ENCODE data around the gene BRMS1. TPM values are rescaled to one million over a fixed set of nuclear protein-coding genes. Genes with fewer than 3 reads are reported as not detected.
"Not testable (repeated sequence)": the region's sequence is repeated elsewhere in the genome, so short reads cannot be mapped to it uniquely, and the experiment has no call there.

The BRMS1 gene
- 15.1 TPM for total RNA-seq
- long read RNA-seq, transcript BRMS1-201 (10 exons, 1,445 nt) = major isoform, 19 of 23 reads
- long read RNA-seq, partial matches to known transcripts = 0 of 23 reads
- long read RNA-seq, other reads (novel, unspliced or antisense) = 2 of 23 reads

DNA sequence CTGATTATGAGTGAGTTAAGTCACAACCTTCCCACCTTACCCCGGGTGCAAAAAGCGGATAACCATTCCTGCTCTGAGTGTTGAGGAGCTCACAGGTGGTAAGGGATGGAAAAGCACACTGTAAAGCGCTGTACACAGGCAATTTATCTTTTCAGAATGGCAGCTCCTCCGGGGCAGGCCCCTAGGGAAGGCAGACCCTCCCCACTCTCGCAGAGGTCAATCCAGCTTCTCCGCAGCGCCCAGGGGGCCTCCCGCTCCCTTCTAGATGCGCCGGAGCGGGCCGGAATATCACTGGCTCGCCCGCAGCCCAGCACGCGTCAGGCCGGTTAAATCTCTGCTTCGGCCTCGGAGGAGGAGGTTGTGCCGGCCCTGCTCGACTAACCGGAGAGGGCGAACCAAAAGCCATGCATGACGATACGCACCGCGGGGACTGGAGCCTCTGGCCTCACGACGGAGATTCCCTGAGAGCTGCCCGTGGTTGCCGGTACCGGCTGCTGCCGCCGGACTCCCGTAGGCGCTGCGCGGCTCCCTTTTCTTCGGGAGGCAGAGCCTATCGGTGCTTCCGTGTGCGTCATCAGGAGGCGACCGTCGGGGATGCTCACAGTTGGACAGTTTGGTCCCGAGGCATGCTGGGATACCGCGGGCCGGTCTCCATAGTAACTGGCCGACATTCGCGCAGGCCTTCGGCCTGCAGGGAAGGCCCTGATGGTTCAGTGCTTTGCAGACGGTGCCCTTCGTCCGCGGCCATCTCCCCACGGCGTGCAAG, at the start of gene BRMS1:
TSS of gene BRMS1 (minus strand) at position 555 of the 766 bp plus-strand sequence. CDS start 2,870 bp downstream, outside the sequence.
- peak; percentile 100 for DNase-seq
- ATAC-seq (ENCODE audit: poor library complexity) = peak; percentile 90
- intact Hi-C loops (cut with DNase I) = no loop called here

DNA sequence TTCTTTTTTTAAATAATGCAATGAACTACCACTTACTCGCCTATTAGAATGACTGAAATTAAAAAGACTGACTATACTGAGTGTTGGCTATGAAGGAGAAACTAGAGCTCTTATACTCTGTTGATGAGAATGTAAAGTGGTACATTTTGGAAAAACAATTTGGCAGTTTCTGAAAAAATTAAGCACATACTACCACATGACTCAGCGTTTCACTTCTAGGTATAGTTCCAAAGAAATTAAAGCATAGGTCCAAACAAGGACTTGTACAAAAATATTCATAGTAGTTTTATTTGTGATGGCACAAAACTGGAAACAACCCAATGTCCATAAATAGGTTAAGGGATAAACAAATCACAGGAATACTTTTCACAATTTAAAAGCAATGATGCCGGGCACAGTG, 49.0 kb upstream of the BRMS1 start:
- intact Hi-C loops (cut with DNase I) = no loop called here
- DNase-seq = no peak
- no peak for ATAC-seq (ENCODE audit: poor library complexity)

DNA sequence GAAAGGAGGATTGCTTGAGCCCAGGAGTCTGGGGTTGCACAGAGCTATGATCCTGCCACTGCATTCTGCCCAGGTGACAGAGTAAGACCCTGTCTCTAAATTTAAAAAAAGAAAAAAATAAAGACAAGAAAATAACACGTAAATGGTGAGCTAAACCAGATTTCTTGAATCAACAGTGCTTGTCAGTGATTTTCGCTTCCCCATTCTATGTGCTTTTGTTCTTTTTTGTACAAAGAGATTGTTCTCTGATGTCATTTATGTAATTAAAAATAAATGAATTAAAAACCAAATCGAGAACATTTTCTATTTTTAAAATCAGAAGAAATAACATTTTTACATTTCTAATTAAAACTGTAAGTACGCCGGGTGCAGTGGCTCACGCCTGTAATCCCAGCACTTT, 46.4 kb upstream of the BRMS1 start:
- intact Hi-C loops (cut with DNase I) = no loop called here
- DNase-seq (no peak), ATAC-seq (ENCODE audit: poor library complexity) (no peak)

DNA sequence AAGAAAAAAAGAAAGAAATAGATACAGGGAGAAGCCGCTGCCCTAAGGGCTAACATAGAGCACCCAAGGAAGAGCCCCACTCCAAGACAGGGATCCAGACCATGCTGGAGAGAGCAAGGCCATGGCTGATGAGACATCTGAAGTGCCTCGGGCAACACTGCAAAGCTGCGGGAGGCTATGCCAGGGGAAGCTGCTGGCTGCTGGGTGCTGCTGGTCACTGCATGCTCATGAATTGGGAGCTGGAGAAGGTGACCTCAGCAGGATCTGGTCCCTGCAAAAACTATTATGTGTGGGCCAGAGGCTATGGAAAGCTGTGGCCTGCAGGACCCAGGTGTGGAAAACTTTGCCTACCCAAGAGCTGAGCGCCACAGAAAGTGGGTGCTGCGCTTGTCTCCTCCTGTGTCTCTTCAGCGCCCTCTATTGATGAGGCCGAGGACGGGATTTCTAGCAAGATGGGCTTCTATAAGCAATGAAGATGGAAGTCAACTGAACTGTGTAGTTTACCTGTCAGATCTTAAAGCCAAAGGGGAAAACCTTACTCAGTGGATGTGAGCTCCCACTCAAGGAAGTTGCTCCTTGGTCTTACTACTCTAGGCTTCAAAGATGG, 44.0 kb upstream of the BRMS1 start:
- ATAC-seq (ENCODE audit: poor library complexity) (peak; percentile 69), DNase-seq (peak; percentile 67)
- intact Hi-C loops (cut with DNase I) = loop anchor here (10.0 kb wide), 1 partner anchor 74 kb away; the partner anchor contains the start of gene CD248

GRCh38 chr11:66386171-66387069, 41.5 kb upstream of the BRMS1 start:
- peak; percentile 86 for ATAC-seq (ENCODE audit: poor library complexity)

GRCh38 chr11:66384316-66384715, 39.4 kb upstream of the BRMS1 start:
- not testable (repeated sequence) for ATAC-seq (ENCODE audit: poor library complexity); DNase-seq
- intact Hi-C loops (cut with DNase I) = loop anchor here (10.0 kb wide), 1 partner anchor 70 kb away; the partner anchor contains the start of gene CD248

More at GRCh38 chr11:66386171-66387069, 41.5 kb upstream of the BRMS1 start:
- intact Hi-C loops (cut with DNase I) = loop anchor here (10.0 kb wide), 1 partner anchor 72 kb away; the partner anchor contains the start of gene CD248
- peak; percentile 91 for DNase-seq

GRCh38 chr11:66380264-66380663, 35.4 kb upstream of the BRMS1 start:
- intact Hi-C loops (cut with DNase I) = loop anchor here (10.0 kb wide), 1 partner anchor 65 kb away; the partner anchor contains the start of gene CD248
- ATAC-seq (ENCODE audit: poor library complexity); DNase-seq: not testable (repeated sequence)

DNA sequence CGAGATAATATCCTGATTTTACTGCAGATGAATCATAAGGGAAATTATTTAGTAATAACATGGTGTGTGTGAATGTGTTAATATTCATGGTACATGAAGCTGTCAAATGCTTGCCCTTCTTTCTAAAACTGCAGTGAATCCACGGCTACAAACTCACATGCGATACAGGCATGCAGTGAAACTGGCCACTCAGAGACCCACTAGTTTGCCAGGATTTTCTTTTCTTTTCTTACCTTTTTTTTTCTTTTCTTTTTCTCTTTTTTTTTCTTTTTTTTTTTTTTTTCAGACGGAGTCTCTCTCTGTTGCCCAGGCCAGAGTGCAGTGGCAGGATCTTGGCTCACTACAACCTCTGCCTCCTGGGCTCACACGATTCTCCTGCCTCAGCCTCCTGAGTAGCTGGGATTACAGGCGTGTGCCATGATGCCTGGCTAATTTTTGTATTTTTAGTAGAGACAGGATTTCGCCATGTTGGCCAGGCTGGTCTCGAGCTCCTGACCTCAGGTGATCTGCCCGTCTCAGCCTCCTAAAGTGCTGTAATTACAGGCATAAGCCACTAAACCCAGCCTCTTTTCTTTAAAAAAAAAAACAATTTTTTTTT, 28.9 kb upstream of the BRMS1 start:
- ATAC-seq (ENCODE audit: poor library complexity); intact Hi-C loops (cut with DNase I): not testable (repeated sequence)

GRCh38 chr11:66373265-66373664, 28.4 kb upstream of the BRMS1 start:
- ATAC-seq (ENCODE audit: poor library complexity) (peak; percentile 69), DNase-seq (peak; percentile 49)
- intact Hi-C loops (cut with DNase I) = no loop called here

More for the DNA sequence above, 28.9 kb upstream of the BRMS1 start:
- DNase-seq = not testable (repeated sequence)

DNA sequence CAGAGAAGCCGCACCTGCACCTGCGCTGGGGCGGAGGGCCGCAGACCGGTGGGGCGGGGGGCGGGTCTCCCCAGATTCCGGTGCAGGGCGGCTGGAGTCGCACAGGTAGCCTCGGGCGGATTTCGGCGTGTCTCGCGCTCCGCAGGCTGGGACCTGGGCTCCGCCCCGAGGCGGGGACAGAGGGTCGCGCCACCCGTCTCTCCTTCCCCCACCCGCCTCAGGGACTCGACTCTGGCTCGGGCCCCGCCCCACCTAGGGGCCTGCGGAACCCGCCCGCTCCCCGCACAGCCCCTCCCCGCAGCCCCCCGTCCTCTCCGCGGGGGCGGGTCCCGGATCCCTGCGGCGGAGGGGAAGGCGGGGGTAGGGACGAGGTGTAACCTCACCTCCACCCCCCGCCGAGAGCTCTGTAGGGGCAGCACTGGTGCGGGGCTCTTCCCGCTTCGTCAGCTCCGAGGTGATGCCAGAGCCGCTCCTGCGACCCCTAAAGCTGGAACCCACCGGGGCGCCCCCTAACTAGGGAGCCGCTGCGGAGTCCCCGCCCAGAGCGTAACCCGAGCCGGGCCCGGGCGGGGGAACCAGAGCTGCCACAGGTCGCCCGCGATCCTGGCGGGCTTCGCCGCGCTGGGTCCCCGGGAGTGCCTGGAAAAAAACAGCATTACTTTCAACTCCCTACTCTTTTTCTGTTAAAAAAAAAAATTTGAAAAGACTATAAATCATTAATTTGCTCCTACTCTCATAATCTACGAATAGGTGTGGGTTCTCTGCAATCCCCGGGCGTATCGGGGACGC, 26.9 kb upstream of the BRMS1 start, which contains the start of gene SLC29A2:
TSS of gene SLC29A2 (minus strand) at position 134 of the 789 bp plus-strand sequence. CDS start 169 bp downstream, outside the sequence.
- DNase-seq = peak; percentile 83
- peak; percentile 78 for ATAC-seq (ENCODE audit: poor library complexity)
- intact Hi-C loops (cut with DNase I) = no loop called here

DNA sequence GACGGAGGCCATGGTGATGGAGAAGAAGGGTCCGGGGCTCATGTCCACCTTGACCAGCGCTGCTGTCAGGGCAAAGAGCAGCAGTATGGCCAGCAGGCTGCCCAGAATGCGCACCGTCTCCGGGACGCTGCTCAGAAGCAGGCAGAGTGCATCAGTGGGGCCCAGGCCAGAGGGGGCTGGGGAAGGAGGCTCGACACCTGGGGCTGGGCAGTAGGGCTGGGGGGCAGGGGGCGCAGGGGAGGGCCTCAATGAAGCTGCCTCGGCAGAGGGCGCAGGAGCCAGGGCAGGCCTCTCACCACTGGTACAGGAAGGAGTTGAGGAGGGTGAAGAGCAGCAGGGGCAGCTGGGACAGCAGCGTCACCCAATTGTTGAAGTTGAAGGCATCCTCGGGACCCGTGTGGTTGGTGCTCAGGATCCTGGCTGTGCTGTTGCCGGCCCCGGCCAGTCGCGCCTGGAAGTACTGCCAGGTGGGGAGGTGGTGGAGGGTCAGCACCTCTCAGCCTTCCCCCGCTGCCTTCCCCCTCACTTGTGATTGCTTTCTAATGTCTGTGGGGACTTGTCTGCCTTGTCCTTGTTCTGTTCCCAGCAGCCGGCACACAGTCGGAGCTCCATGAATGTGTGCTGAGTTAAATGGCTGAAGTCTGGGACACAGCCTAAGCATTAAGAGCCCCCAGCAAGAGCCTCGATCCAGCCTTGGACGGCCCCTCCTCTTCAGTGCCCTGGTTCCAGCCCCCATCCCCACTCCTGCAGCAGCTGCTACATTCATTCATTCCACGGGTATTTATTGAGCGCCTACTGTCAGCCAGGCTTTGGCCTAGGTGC, 24.4 kb upstream of the BRMS1 start:
- no peak for DNase-seq
- no peak for ATAC-seq (ENCODE audit: poor library complexity)
- intact Hi-C loops (cut with DNase I) = no loop called here

- intact Hi-C loops (cut with DNase I) = no loop called here
- no peak for ATAC-seq (ENCODE audit: poor library complexity)
- DNase-seq = no peak
Observed at GRCh38 chr11:66368484-66368883, 23.6 kb upstream of the BRMS1 start.

DNA sequence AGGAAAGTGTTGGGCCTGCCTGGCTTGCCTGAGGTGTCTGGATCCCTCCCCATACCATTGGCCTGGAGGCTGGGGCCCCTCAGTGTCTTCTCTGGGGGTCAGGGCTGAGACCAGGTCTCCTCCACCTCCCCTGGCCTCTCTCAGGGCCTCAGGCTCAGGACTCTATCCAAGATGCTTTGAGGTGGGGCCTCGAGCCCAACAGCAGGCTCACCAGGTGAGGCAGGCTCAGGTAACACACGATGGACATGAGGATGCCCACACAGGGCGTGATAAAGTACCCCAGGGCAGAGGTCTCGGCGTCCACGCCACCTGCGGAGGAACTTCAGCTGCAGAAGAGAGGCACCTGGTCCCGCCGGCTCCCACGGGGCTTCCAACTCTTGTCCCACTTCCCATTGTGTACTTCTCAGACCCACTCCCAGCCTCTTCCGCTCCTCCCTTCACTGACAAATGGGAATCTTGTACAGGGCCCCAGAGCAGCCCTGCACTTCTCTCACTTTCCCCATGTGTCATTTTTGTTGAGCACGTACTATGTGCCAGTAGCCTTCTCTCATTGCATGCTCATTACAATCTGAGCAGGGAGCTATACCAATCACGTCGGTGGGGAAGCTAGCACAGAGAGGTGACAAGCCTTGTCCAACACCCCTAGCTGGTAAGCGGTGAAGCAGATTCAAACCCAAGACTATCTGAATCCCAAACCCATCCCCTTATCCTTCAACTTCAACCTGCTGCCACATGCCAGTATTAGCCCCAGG, 22.8 kb upstream of the BRMS1 start:
- no peak for ATAC-seq (ENCODE audit: poor library complexity)

DNA sequence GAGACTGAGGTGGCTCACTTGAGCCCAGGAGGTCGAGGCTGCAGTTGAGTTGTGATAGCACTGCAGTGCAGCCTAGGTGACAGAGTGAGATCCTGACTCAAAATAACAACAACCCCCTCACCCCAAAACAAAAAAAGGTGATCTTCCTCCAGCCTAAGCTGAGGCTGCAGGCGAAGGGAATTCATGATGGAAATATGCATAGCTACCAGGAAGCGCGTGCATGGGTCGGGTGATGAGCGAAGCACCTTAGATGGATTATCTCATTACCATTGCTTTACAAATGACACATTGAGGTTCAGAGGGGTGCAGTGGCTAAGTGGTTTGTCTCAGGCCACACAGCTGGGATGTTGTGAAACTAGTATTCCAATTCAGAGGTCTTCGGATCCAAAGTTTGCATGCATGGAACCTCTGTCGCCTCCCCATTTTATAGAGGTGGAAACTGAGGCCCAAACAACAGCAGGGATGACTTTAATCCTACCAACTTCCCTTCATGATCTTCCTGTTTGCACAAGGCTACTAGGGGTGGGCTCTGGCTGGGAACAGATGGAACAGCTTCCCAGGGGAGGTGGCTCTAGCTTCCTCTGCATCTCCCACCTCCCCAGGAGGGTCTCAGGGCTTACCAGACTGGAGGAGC, 22.1 kb upstream of the BRMS1 start:
- ATAC-seq (ENCODE audit: poor library complexity) (no peak), DNase-seq (no peak)
- intact Hi-C loops (cut with DNase I) = no loop called here

More for the DNA sequence above, 22.8 kb upstream of the BRMS1 start:
- intact Hi-C loops (cut with DNase I) = no loop called here
- DNase-seq = no peak

All from Right ventricle myocardium superior (tissue), 1 donor.